ENCODE results near the gene TENM3.

- TF ChIP-seq, protein P1, sequence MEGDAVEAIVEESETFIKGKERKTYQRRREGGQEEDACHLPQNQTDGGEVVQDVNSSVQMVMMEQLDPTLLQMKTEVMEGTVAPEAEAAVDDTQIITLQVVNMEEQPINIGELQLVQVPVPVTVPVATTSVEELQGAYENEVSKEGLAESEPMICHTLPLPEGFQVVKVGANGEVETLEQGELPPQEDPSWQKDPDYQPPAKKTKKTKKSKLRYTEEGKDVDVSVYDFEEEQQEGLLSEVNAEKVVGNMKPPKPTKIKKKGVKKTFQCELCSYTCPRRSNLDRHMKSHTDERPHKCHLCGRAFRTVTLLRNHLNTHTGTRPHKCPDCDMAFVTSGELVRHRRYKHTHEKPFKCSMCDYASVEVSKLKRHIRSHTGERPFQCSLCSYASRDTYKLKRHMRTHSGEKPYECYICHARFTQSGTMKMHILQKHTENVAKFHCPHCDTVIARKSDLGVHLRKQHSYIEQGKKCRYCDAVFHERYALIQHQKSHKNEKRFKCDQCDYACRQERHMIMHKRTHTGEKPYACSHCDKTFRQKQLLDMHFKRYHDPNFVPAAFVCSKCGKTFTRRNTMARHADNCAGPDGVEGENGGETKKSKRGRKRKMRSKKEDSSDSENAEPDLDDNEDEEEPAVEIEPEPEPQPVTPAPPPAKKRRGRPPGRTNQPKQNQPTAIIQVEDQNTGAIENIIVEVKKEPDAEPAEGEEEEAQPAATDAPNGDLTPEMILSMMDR (IDR thresholded peaks at IDR 0.05; ENCODE audit: low read depth, low read length), result no peak
- no peak for TF ChIP-seq MYC (IDR thresholded peaks at IDR 0.05; ENCODE audit: low read depth, low read length)
- no peak for TF ChIP-seq POLR2A (IDR thresholded peaks at IDR 0.05; ENCODE audit: extremely low read depth, insufficient read length)
Measured at GRCh38 chr4:182447767-182448280, 204.6 kb downstream of the TENM3 start.
